ENCODE data around the gene SNX8. TPM values are rescaled to one million over a fixed set of nuclear protein-coding genes. Genes with fewer than 3 reads are reported as not detected.

The SNX8 gene
- total and polyA plus RNA-seq, 2 experiments from 2014 or later: 13.1 to 44.4 TPM

- no peak for DNase-seq
Observed at GRCh38 chr7:2223321-2223720, 90.9 kb downstream of the SNX8 start.

GRCh38 chr7:2222516-2222915 lies 91.7 kb downstream of the SNX8 start:
- TF ChIP-seq EZH2 (IDR thresholded peaks at IDR 0.05; ENCODE audit: insufficient read depth, poor library complexity, severe bottlenecking) (no peak), EZH2phosphoT487 (IDR thresholded peaks at IDR 0.05; ENCODE audit: insufficient read depth, low read depth) (no peak)
- DNase-seq: no peak
- no peak overlapping the region for H3K9ac ChIP-seq
- H2AFZ ChIP-seq: no peak overlapping the region
- no peaks in the 10 kb centered on the region; the same call in 1 of the 2 replicates for H3K36me3 ChIP-seq (ENCODE audit: low read depth)
- no peak overlapping the region for H3K4me2 ChIP-seq (ENCODE audit: unreplicated experiment)
- in situ Hi-C loops (cut with MboI): no loop called here
- no peaks in the 10 kb centered on the region for H3K4me1 ChIP-seq (ENCODE audit: insufficient read depth)
- H3K27me3 ChIP-seq (replicated peaks; ENCODE audit: insufficient read depth): no peaks in the 10 kb centered on the region
- H3K79me2 ChIP-seq (ENCODE audit: insufficient read depth): peaks cover 7% of the 10 kb centered on the region; the same call in 1 of the 2 replicates
- no peak overlapping the region for H3K4me3 ChIP-seq
- no peaks in the 10 kb centered on the region for H3F3A ChIP-seq (ENCODE audit: insufficient read depth)
- 91 to 92% methylated on average over 21 to 22 of the region's 22 CpGs for WGBS, 2 experiments (ENCODE audit: low coverage in 1 of 2, low lambda C conversion rate in 2 of 2, missing lambda C conversion rate in 2 of 2)
- no peak overlapping the region for H3K27ac ChIP-seq
- H3K9me2 ChIP-seq (ENCODE audit: insufficient read depth): no peaks in the 10 kb centered on the region
- no peaks in the 10 kb centered on the region for H3K9me3 ChIP-seq (ENCODE audit: low read depth)
- H4K20me1 ChIP-seq (ENCODE audit: insufficient read depth): no peaks in the 10 kb centered on the region

More at GRCh38 chr7:2223321-2223720, 90.9 kb downstream of the SNX8 start:
- Histone ChIP-seq H3K79me2 (ENCODE audit: insufficient read depth) (peaks cover 15% of the 10 kb centered on the region), H3K9ac (no peak overlapping the region), H3F3A (ENCODE audit: insufficient read depth) (no peaks in the 10 kb centered on the region), H3K36me3 (ENCODE audit: low read depth) (no peaks in the 10 kb centered on the region; the same call in 1 of the 2 replicates), H3K9me3 (ENCODE audit: low read depth) (no peaks in the 10 kb centered on the region), H3K4me2 (ENCODE audit: unreplicated experiment) (no peak overlapping the region), H4K20me1 (ENCODE audit: insufficient read depth) (no peaks in the 10 kb centered on the region), H3K4me3 (no peak overlapping the region), H3K27ac (no peak overlapping the region), H3K27me3 (replicated peaks; ENCODE audit: insufficient read depth) (no peaks in the 10 kb centered on the region), H2AFZ (no peak overlapping the region), H3K9me2 (ENCODE audit: insufficient read depth) (no peaks in the 10 kb centered on the region), H3K4me1 (ENCODE audit: insufficient read depth) (no peaks in the 10 kb centered on the region)
- WGBS, 2 experiments (ENCODE audit: low coverage in 1 of 2, low lambda C conversion rate in 2 of 2, missing lambda C conversion rate in 2 of 2): 93 to 96% methylated on average over 17 of the region's 17 CpGs
- in situ Hi-C loops (cut with MboI): no loop called here
- TF ChIP-seq EZH2phosphoT487 (IDR thresholded peaks at IDR 0.05; ENCODE audit: insufficient read depth, low read depth) (no peak), EZH2 (IDR thresholded peaks at IDR 0.05; ENCODE audit: insufficient read depth, poor library complexity, severe bottlenecking) (no peak)

GRCh38 chr7:2220954-2221353 lies 93.3 kb downstream of the SNX8 start:
- Histone ChIP-seq H2AFZ (no peak overlapping the region), H3K9ac (no peak overlapping the region), H3K27ac (no peak overlapping the region), H3K79me2 (ENCODE audit: insufficient read depth) (no peaks in the 10 kb centered on the region), H3K9me2 (ENCODE audit: insufficient read depth) (no peaks in the 10 kb centered on the region), H3F3A (ENCODE audit: insufficient read depth) (no peaks in the 10 kb centered on the region), H3K36me3 (ENCODE audit: low read depth) (no peaks in the 10 kb centered on the region; the same call in 1 of the 2 replicates), H3K4me2 (ENCODE audit: unreplicated experiment) (no peak overlapping the region), H3K4me1 (ENCODE audit: insufficient read depth) (no peaks in the 10 kb centered on the region), H4K20me1 (ENCODE audit: insufficient read depth) (no peaks in the 10 kb centered on the region), H3K9me3 (ENCODE audit: low read depth) (no peaks in the 10 kb centered on the region), H3K27me3 (replicated peaks; ENCODE audit: insufficient read depth) (no peaks in the 10 kb centered on the region), H3K4me3 (no peak overlapping the region)
- in situ Hi-C loops (cut with MboI): no loop called here
- WGBS, 2 experiments (ENCODE audit: low coverage in 1 of 2, low lambda C conversion rate in 2 of 2, missing lambda C conversion rate in 2 of 2): 91 to 99% methylated on average over 14 to 17 of the region's 17 CpGs
- no peak for TF ChIP-seq EZH2 (IDR thresholded peaks at IDR 0.05; ENCODE audit: insufficient read depth, poor library complexity, severe bottlenecking)
- TF ChIP-seq EZH2phosphoT487 (IDR thresholded peaks at IDR 0.05; ENCODE audit: insufficient read depth, low read depth): no peak
- no peak for DNase-seq

DNA sequence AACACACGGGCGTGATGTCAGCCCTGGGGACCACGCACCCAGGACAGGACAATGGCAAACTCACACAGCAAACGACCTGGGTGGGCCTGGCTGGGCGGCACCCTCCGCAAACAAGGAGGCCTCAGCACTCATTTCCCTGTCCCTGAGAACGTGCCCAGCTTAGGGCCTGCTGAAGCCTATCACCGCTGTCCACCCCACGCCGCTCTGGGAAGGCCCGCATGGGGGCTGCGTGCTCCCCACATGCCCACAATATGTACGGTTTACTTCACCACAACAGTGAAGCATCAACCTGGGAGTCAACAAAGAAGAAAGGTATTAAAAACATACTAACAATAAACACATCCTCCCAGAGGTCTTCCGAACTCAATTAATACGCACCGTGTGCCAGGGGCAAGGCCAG lies 93.7 kb downstream of the SNX8 start:
- Histone ChIP-seq H3K4me2 (ENCODE audit: unreplicated experiment) (no peak overlapping the region), H3K4me3 (no peak overlapping the region), H3F3A (ENCODE audit: insufficient read depth) (no peaks in the 10 kb centered on the region), H3K27ac (no peak overlapping the region), H2AFZ (no peak overlapping the region), H3K27me3 (replicated peaks; ENCODE audit: insufficient read depth) (no peaks in the 10 kb centered on the region), H3K36me3 (ENCODE audit: low read depth) (no peaks in the 10 kb centered on the region; the same call in 1 of the 2 replicates), H3K9me3 (ENCODE audit: low read depth) (no peaks in the 10 kb centered on the region), H3K4me1 (ENCODE audit: insufficient read depth) (no peaks in the 10 kb centered on the region), H3K9me2 (ENCODE audit: insufficient read depth) (no peaks in the 10 kb centered on the region), H3K79me2 (ENCODE audit: insufficient read depth) (no peaks in the 10 kb centered on the region), H4K20me1 (ENCODE audit: insufficient read depth) (no peaks in the 10 kb centered on the region), H3K9ac (no peak overlapping the region)
- in situ Hi-C loops (cut with MboI): no loop called here
- DNase-seq: no peak
- 90 to 92% methylated on average over 16 of the region's 16 CpGs for WGBS, 2 experiments (ENCODE audit: low coverage in 1 of 2, low lambda C conversion rate in 2 of 2, missing lambda C conversion rate in 2 of 2)
- TF ChIP-seq EZH2 (IDR thresholded peaks at IDR 0.05; ENCODE audit: insufficient read depth, poor library complexity, severe bottlenecking) (no peak), EZH2phosphoT487 (IDR thresholded peaks at IDR 0.05; ENCODE audit: insufficient read depth, low read depth) (no peak)

DNA sequence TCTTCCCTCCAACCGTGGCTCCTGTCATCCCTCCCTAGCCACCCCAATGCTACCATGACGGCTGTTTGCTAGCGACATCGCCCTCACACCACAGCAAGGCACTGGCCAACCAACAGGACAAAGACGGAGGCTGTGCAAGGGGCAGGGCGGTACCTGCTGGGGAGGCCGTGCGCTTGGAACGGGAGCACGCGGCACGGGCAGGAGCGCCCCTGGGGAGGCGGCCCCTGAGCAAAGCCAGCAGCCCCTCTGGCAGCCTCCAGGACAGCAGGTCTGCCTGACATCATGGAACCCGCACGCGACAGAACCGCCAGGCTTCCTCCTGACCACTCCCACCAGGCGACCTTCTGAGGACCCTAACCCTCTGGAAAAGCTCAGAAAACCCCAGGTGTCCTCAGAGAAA lies 94.2 kb downstream of the SNX8 start:
- H3K36me3 ChIP-seq (ENCODE audit: low read depth): no peaks in the 10 kb centered on the region; the same call in 1 of the 2 replicates
- H2AFZ ChIP-seq: no peak overlapping the region
- no peak for DNase-seq
- H3K9ac ChIP-seq: no peak overlapping the region
- no peaks in the 10 kb centered on the region for H3K79me2 ChIP-seq (ENCODE audit: insufficient read depth)
- no peaks in the 10 kb centered on the region for H3F3A ChIP-seq (ENCODE audit: insufficient read depth)
- TF ChIP-seq EZH2phosphoT487 (IDR thresholded peaks at IDR 0.05; ENCODE audit: insufficient read depth, low read depth): no peak
- no peak for TF ChIP-seq EZH2 (IDR thresholded peaks at IDR 0.05; ENCODE audit: insufficient read depth, poor library complexity, severe bottlenecking)
- H3K9me2 ChIP-seq (ENCODE audit: insufficient read depth): no peaks in the 10 kb centered on the region
- 94 to 97% methylated on average over 19 of the region's 19 CpGs for WGBS, 2 experiments (ENCODE audit: low coverage in 1 of 2, low lambda C conversion rate in 2 of 2, missing lambda C conversion rate in 2 of 2)
- in situ Hi-C loops (cut with MboI): no loop called here
- no peaks in the 10 kb centered on the region for H4K20me1 ChIP-seq (ENCODE audit: insufficient read depth)
- H3K27ac ChIP-seq: no peak overlapping the region
- H3K27me3 ChIP-seq (replicated peaks; ENCODE audit: insufficient read depth): no peaks in the 10 kb centered on the region
- no peaks in the 10 kb centered on the region for H3K9me3 ChIP-seq (ENCODE audit: low read depth)
- no peak overlapping the region for H3K4me2 ChIP-seq (ENCODE audit: unreplicated experiment)
- H3K4me1 ChIP-seq (ENCODE audit: insufficient read depth): no peaks in the 10 kb centered on the region
- no peak overlapping the region for H3K4me3 ChIP-seq
